ENCODE results near the gene OR10H5.
A peak's percentile ranks its signal among the peaks of the same experiment; 100 is the strongest.
"Not testable (repeated sequence)": the region's sequence is repeated elsewhere in the genome, so short reads cannot be mapped to it uniquely, and the experiment has no call there.

The OR10H5 gene

GRCh38 chr19:15782211-15782610 is 5.2 kb upstream of the OR10H5 start:
- Histone ChIP-seq H3K4me1 (ENCODE audit: insufficient read depth, poor library complexity, severe bottlenecking) (no peaks in the 10 kb centered on the region), H3K36me3 (ENCODE audit: low read depth) (no peaks in the 10 kb centered on the region), H3K4me3 (ENCODE audit: severe bottlenecking) (no peak overlapping the region), H3K9me3 (ENCODE audit: severe bottlenecking) (no peaks in the 10 kb centered on the region), H3K27ac (ENCODE audit: poor library complexity, severe bottlenecking) (no peak overlapping the region), H3K27me3 (ENCODE audit: insufficient read depth, poor library complexity, severe bottlenecking) (no peaks in the 10 kb centered on the region)
- TF ChIP-seq CTCF (IDR thresholded peaks at IDR 0.05; ENCODE audit: poor library complexity, severe bottlenecking): no peak
- ATAC-seq (ENCODE audit: low read depth): no peak
- no peak for DNase-seq (ENCODE audit: low spot score)

- H3K4me1 ChIP-seq (ENCODE audit: insufficient read depth, poor library complexity, severe bottlenecking): not testable (repeated sequence)
Measured at GRCh38 chr19:15782896-15783295, 4.6 kb upstream of the OR10H5 start.

GRCh38 chr19:15788594-15789270 is 1.3 kb downstream of the OR10H5 start:
- ATAC-seq (ENCODE audit: low read depth) (no peak), DNase-seq (ENCODE audit: low spot score) (no peak)
- no peak for TF ChIP-seq CTCF (IDR thresholded peaks at IDR 0.05; ENCODE audit: poor library complexity, severe bottlenecking)
- no peaks in the 10 kb centered on the region for H3K36me3 ChIP-seq (ENCODE audit: low read depth)
- H3K27ac ChIP-seq (ENCODE audit: poor library complexity, severe bottlenecking): no peak overlapping the region
- no peak overlapping the region for H3K4me3 ChIP-seq (ENCODE audit: severe bottlenecking)
- no peaks in the 10 kb centered on the region for H3K9me3 ChIP-seq (ENCODE audit: severe bottlenecking)
- H3K27me3 ChIP-seq (ENCODE audit: insufficient read depth, poor library complexity, severe bottlenecking): no peaks in the 10 kb centered on the region
- H3K4me1 ChIP-seq (ENCODE audit: insufficient read depth, poor library complexity, severe bottlenecking): no peaks in the 10 kb centered on the region

More at GRCh38 chr19:15782896-15783295, 4.6 kb upstream of the OR10H5 start:
- H3K27ac ChIP-seq (ENCODE audit: poor library complexity, severe bottlenecking); H3K4me3 ChIP-seq (ENCODE audit: severe bottlenecking); H3K36me3 ChIP-seq (ENCODE audit: low read depth); ATAC-seq (ENCODE audit: low read depth); DNase-seq (ENCODE audit: low spot score); H3K9me3 ChIP-seq (ENCODE audit: severe bottlenecking); H3K27me3 ChIP-seq (ENCODE audit: insufficient read depth, poor library complexity, severe bottlenecking): not testable (repeated sequence)

GRCh38 chr19:15790096-15790495 is 2.6 kb downstream of the OR10H5 start:
- no peak overlapping the region for H3K27ac ChIP-seq (ENCODE audit: poor library complexity, severe bottlenecking)
- H3K4me1 ChIP-seq (ENCODE audit: insufficient read depth, poor library complexity, severe bottlenecking): no peaks in the 10 kb centered on the region
- no peak overlapping the region for H3K4me3 ChIP-seq (ENCODE audit: severe bottlenecking)
- H3K27me3 ChIP-seq (ENCODE audit: insufficient read depth, poor library complexity, severe bottlenecking): no peaks in the 10 kb centered on the region
- H3K36me3 ChIP-seq (ENCODE audit: low read depth): no peaks in the 10 kb centered on the region
- H3K9me3 ChIP-seq (ENCODE audit: severe bottlenecking): no peaks in the 10 kb centered on the region
- no peak for ATAC-seq (ENCODE audit: low read depth)
- no peak for TF ChIP-seq CTCF (IDR thresholded peaks at IDR 0.05; ENCODE audit: poor library complexity, severe bottlenecking)
- DNase-seq (ENCODE audit: low spot score): no peak

GRCh38 chr19:15794279-15794678 is 6.8 kb downstream of the OR10H5 start:
- ATAC-seq (ENCODE audit: low read depth); H3K27ac ChIP-seq (ENCODE audit: poor library complexity, severe bottlenecking); H3K36me3 ChIP-seq (ENCODE audit: low read depth); H3K4me3 ChIP-seq (ENCODE audit: severe bottlenecking); H3K4me1 ChIP-seq (ENCODE audit: insufficient read depth, poor library complexity, severe bottlenecking); DNase-seq (ENCODE audit: low spot score); H3K27me3 ChIP-seq (ENCODE audit: insufficient read depth, poor library complexity, severe bottlenecking); H3K9me3 ChIP-seq (ENCODE audit: severe bottlenecking): not testable (repeated sequence)

DNA sequence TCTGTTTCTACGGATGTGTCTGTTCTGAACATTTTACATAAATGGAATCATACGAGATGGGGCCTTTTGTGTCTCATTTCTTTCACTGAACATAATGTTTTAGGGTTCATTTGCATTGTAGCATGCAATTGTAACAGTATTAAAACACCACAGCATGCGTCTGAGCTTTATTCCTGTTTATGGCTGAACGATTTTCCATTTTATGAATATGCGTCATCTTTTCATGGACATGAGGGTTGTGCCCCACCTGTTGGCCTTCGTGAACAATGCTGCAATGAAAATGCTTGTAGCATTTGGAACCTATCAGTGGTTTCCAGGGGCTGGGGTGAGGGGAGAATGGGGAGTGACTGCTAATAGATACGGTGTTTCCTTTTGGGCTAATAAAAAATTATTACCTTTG is 22.9 kb downstream of the OR10H5 start:
- DNase-seq (ENCODE audit: low spot score) (no peak), ATAC-seq (ENCODE audit: low read depth) (peak; percentile 40; the same call in 1 of the 3 replicates)
- no peaks in the 10 kb centered on the region for H3K27me3 ChIP-seq (ENCODE audit: insufficient read depth, poor library complexity, severe bottlenecking)
- no peak overlapping the region for H3K27ac ChIP-seq (ENCODE audit: poor library complexity, severe bottlenecking)
- TF ChIP-seq CTCF (IDR thresholded peaks at IDR 0.05; ENCODE audit: poor library complexity, severe bottlenecking): peak; percentile 58
- no peaks in the 10 kb centered on the region for H3K4me1 ChIP-seq (ENCODE audit: insufficient read depth, poor library complexity, severe bottlenecking)
- H3K9me3 ChIP-seq (ENCODE audit: severe bottlenecking): no peaks in the 10 kb centered on the region
- no peak overlapping the region for H3K4me3 ChIP-seq (ENCODE audit: severe bottlenecking)
- no peaks in the 10 kb centered on the region for H3K36me3 ChIP-seq (ENCODE audit: low read depth)
